Ramos (cell line): ENCODE data around the gene YOD1.

Experiments used
- in situ Hi-C: fragments of 300-500 bp; cut with MboI; formaldehyde crosslinking; loops from one replicate; pipeline ENCODE4 v1.14.3; 2022; ENCODE audit warnings: low sequenced_read_pairs; ENCODE audit not compliant: unreplicated experiment

YOD1 gene

DNA sequence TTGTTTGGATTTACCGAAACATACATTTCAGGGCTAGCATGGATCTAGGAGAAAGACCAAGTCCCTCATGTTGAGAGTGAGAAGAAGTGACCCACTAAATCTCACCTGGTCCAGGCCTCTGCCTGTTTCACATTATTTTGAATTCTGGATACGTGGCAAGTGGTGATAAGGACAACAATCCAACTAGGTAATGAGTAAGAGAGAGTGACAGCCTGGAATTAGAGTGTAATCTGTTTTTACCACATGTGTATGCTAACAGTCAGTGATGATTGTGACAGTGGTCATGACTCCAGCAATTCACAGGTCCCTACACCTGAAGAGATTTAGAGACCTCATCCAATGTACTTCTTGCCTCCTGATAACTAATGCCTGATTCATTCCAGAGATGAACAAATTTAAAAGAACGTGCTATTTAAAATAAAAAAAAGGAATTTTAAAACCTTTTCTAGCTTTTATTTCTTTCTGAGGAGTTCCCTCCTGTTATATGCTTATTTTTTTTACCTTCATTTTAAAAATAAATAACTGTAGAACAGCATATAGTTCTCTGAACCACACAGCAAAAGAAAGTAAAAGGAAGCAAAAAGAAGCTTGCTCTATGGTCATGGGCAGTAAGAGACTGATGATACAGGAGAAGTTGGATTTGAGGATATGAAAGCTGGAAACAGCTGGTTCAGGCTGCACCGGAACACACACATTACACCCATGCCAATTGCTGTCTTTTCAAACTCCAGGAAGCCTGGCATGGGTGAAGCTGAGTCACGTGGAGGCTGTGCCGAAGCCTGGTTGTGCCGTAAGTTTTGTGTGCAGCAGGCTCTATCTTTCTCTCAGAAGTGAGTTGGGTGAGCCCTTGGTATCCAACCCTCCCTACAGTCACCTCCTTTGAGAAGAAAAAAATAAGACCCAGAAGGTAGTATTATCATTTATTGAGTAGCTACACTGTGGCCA lies 33.1 kb downstream of the YOD1 start:
- in situ Hi-C loops = no loop called here

DNA sequence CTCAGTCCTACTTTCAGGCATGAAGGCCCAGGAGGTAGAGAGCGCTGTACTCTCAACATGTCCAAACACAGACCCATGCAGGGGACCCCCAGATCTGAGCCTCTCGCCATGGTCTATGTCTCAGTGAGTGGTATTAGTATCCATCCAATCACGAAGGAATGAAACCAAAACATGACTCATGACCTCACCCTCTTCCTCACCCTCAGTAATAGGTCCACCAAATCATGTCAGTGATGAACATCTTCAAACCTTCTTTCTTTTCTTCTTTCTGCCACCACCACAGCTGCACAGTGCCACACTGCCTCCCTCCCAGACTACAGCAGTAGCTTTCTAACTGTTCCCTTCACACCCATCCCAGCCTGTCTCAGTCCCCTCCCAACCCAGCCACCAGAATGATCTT lies 35.2 kb downstream of the YOD1 start:
- in situ Hi-C loops = no loop called here

DNA sequence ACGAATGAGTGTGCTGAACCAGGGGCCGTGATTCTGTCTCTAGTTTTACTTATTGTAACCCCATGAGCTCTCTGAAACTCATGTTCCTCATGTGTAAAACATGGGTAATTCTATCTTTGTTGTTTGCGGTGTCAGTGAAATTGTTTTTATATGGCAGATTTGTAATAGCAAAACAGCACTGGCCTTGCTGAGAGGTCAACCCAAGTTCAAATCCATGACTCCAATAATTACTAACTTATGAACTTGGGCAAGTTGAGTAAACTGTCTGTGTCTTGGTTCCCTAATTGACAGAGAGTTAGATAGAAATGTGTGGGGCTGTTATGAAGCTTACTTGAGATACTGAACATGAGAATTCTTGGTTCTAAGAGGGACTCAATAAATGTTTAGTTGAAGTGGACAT lies 36.3 kb downstream of the YOD1 start:
- in situ Hi-C loops = no loop called here

DNA sequence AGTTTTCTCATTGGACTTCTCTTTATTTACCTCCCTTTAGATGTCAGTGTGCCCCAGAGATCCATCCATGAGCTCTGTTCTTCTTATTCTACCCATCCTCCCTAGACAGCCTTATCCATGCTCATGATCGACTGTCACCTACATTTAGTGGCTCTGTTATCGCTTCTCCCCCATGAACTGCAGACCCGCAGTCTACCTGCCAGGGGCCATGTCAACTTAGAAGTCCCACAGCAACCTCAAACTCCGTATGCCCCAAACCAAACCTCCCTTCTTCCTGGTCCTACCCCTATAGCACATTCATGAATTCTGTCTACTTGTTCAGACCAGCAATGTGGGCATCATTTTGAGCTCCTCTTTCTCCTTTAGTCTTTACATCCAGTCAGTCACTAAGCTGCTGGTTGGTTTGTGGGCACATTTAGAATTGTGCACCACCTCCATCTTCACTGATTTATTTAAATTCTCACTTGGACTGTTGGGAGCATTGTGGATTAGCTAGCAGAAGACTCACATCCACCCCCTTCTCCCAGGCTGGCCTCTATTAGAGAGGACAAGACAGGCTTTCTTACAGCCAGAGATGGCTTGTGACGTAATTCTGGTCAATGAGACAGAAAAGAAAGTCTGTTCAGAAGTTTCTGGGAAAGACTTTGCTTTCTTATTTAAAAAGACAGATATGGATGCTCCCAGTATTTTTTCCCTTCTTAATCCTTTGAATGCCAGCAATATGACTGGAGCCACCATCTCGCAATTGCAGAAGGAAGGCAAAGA lies 37.5 kb downstream of the YOD1 start:
- in situ Hi-C loops = no loop called here

DNA sequence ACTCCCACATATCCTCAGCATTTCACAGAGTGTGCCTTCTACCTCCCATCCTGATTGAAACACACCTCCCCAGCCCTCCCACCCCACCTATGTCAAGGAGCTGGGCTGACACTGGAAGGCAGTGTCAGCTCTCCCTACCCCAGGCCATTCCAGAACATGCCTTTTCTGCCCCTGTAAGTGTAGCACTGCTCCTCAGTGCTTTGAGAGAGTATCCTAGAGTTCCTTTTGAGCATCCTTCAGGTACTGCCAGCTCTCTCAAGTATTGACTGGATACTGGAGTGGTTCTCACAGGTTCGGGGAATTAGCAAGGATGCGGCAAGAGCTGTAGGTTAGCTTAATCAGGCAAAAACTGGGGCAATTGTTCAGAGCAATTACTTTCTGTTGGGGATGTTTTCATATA lies 40.3 kb downstream of the YOD1 start:
- in situ Hi-C loops = no loop called here

DNA sequence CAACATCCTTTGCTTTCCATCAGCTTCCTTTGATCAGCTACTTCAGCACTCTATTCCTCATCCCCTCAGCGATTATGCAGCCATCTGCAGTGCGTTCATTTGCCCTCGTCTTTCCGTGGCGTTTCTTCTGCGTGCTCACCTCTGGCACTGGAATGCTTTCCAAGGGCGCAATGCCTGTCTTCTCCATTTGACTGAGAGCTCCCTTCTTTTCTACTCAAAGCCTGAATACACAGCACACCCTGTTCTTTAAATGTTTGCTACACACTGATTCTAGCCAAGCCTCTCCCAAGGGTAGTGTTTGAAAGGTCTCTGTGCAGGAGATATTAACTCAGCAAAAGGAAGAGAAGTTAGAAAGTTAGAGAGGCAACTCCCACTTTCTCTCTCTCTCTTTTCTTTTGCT lies 41.1 kb downstream of the YOD1 start:
- in situ Hi-C loops = no loop called here

DNA sequence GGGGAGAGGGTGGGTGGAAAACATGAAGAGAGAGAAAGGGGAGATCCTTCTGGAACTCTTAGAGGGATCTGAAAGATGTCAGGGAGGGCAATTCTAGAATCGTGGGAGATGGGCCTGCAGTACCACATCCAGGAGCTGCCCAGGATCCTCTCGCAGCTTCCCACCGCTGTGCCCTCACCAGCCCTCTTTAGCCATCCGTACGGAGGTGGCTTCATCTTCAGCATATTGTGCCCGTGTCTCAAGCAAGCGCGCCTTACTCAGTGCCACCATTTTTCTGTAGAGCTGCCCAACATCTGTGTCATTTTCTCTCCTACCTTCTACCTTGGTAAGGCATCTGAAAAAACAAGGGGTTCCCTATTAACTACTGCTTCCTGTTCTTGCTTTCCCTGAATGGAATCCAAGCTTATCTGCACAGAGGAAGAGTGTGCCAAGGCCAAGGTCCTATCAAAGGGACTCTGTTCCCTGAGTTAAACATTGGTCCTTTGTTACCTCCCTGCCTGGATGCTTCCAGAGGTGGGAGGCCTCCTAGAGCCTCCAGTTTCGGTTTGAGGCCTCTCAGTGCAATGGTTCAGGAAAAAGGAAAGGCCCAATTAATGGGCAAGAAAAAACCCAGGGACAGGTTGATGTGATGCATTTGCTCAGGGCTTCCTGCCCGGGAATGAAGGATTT lies 41.7 kb downstream of the YOD1 start:
- in situ Hi-C loops = no loop called here

DNA sequence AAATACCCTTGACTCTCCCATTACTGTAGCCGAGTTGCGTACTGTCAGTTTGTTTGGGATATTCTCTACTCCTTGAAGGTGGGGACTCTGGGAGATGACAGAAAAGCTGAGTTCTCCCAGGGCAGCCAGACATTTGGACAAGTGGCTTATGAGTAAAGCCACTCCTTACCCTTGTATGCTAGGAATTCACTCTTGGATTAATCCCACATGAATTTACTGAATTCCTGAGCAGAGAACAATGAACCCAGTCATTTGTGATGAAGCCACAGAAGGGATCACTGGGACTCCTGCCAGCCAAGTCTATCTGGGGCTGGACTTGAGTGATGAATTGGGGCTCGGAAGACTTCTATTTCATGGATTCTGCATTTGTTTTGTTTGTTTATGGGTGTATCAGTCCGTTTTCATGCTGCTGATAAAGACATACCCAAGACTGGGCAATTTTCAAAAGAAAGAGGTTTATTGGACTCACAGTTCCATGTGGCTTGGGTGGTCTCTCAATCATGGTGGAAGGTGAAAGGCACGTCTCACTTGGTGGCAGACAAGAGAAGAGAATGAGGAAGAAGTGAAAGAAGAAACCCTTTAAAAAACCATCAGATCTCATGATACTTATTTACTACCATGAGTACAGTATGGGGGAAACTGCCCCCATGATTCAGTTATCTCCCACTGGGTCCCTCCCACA lies 43.5 kb downstream of the YOD1 start:
- in situ Hi-C loops = no loop called here

DNA sequence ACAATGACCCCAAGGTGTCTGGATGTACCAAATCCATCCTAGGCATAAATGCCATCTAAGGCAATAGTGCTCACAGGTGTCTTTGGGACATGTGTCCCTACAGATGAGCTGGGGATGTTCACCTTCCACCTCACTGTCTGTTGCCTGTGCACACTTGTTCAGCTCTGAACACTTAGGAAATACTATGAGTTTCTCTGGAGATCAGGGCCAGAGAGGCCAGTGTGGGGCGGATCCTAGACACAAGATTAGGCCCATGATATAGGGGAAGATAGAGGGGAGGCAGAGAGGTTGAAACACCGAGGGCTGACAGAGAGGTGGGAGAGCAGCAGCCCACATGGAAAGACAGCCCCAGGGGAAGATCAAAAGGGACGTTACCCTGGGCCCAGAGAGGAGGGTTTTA lies 44.1 kb downstream of the YOD1 start:
- in situ Hi-C loops = no loop called here

DNA sequence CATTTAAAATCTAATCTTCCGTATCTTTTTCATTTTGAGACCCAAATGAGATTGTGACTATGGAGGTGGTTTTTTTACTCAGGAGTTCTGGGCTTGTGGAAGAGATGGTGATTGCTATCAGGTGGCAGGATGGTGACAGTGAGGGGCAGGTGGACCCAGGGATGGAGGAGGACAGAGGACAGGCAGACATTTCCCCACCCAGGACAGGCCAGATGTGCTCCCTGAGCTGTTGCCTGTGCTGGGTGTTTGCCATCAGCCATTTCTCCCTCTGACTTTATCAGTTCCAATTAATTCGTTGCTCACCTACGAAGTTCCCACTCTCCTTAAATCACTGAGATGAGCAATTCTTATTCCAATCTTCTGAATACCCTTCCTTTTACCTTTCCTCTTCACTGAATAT lies 44.9 kb downstream of the YOD1 start:
- in situ Hi-C loops = no loop called here

DNA sequence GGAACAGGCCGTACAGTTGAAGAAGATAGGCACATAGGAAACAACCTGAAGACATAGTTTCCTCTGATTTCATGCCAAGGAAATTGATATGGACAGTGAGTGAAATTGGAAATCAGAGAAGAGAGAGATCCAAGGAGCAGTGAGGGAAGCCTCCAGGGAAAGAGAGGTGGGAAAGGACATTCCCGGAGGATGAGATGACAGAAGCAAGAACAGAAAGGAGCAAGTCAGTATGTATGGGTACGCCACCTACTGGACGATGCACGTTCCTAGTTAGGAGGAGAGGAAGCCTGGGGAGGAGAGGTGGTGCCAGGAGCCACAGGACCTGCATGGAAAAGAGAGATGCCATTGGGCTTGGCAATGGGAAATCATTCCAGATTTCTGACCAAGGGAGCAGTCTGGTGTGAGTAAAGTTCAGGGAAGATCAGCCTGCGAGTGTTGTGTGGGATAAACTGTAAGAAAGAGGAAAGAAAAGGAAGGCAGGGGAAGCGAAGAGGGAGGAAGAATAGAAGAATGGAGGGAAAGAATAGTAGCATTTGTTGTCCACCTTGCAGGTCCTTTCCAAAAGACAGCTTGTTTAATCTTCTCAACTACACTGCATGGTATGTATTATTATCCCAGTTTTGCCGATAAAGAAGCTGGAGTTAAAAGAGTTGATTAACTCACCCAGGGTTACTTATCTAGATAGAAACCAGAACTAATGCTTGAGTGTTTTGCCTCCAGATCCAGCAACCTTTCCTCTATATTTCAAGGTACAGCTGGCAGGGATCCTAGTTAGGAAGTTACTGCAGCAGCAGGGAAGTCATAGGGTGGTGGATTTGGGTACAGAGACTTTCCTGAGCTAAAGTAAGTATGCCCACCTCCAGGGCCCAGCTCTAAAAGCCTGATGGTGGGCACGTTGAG lies 45.8 kb downstream of the YOD1 start:
- in situ Hi-C loops = no loop called here

DNA sequence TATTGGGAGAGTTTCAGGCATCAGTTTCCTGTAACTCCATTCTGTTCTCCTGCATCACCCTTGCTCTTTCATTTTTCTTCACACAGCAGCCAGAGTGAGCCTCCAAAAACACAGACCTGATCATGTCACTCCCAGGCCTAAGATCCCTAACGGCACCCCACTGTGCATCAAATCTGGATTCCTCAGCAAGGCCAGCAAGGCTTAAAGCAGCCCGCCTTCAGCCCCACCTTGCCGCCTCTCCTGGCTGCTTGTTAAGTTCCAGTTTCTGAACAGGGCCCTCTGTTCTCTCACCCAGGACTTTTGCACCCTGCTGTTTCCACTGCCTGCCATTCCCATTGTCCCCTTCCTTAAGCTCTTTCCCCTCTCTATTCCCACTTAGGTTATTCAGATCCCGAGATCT lies 47.8 kb downstream of the YOD1 start:
- in situ Hi-C loops = no loop called here

DNA sequence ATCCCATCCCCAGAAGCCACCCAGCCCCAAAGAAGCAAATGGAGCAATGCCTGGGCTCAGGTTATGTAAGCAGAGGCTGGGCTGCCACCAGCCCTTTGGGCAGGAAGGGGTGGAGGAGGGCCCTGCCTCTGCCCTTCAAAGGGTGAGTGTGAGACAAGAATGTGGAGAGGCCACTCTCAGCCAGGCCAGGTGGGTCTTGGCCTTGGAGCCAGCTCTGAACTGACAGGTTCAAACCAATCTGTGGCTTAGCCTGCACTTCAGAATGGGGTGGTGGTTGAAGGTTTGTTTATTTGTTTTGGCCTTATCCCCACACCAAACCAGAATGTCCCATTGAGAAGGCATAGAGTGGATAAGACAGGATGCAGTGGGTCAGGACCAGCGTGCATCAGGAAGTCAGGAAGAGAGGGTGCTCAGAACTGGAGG lies 48.3 kb downstream of the YOD1 start:
- in situ Hi-C loops = no loop called here

DNA sequence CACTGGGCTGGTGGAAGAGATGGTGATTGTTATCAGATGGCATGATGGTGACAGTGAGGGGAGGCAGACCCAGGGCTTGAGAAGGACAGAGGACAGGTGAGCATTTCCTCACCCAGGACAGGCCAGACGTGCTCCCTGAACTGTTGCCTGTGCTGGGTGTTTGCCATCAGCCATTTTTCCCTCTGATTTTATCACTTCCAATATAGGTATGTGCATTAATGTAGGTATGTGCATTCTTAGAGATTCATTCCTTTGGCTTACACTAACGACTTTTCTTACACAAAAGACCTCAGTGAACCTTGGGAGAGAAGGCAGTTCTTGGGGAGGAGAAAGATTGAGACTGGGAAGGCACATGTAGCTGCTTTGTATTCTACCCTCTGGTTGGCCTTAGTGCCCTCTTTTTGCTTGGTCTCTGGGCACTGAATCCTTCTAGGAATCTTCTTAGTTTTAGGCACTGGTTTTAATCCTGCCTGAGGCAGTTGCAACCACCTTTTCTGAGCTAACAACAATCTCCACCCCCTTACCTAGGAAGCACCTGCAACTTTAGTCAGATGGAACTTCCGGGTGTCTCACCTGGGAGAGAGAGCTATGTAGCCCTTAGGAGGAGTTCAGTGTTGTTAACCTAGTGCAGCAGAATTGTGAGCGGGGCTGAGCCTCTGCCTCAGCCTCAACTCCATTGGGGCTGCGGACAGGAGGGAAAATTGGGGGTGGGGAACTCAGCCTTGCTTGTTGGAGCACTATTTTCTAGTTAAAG lies 49.3 kb downstream of the YOD1 start:
- in situ Hi-C loops = no loop called here

DNA sequence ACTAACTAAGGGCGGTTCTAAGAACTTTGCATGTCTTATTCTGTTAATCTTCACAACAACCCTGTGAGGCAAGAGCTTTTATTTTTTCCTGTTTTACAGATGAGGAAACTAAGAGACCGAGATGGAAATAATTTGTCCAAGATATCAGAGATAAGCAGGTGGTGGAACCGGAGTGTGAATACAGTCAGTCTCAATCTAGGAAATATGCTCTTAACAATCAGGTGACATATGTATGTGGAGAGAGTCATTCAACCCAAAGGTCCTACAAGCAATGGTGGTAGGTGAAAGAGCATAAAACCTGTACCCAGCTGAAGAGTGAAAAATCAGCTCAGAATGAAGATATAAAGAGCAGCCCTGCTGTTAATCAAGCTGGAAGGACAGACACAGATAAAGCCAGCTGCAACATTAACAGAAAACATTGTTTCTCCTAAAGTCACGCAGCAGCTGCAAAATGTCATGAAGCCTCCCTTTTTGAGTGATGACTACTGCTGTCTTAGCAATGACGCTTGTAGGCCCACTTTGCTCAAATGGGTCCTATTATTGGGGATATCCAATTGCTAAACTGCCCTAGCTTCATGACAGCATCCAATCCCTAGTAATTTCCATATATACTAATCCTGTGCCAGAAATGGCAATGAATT lies 50.2 kb downstream of the YOD1 start:
- in situ Hi-C loops = no loop called here

DNA sequence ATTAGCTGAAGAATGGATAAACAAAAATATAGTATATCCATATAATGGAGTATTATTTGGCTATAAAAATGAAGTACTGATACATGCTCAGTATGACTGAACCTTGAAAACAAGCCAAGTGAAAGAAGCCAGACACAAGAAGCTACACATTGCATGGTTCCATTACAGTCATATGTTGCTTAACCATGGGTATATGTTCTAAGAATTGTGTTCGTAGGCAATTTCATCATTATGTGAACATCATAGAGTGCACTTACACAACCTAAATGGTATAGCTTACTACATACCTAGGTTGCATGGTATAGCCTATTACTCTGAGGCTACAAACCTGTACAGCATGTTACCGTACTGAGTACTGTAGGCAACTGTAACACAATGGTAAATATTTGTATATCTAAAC lies 52.2 kb downstream of the YOD1 start:
- in situ Hi-C loops = no loop called here
